Measurements from ENCODE around the gene GAGE10.
"Not testable (repeated sequence)": the region's sequence is repeated elsewhere in the genome, so short reads cannot be mapped to it uniquely, and the experiment has no call there.

Gene GAGE10

GRCh38 chrX:49330421-49330820 is 27.0 kb downstream of the GAGE10 start:
- not testable (repeated sequence) for DNase-seq

GRCh38 chrX:49331282-49331681 is 27.8 kb downstream of the GAGE10 start, which contains the start of gene GAGE13:
GAGE13 (plus strand) TSS chrX:49331582; CDS start chrX:49332738, 1,156 bp downstream.
- not testable (repeated sequence) for DNase-seq

GRCh38 chrX:49331841-49332240 is 28.4 kb downstream of the GAGE10 start:
- not testable (repeated sequence) for DNase-seq

- DNase-seq = not testable (repeated sequence)
Measured at GRCh38 chrX:49341449-49341848, 38.0 kb downstream of the GAGE10 start.

GRCh38 chrX:49344496-49345175 is 41.2 kb downstream of the GAGE10 start:
- not testable (repeated sequence) for DNase-seq

- DNase-seq = not testable (repeated sequence)
Measured at GRCh38 chrX:49345402-49345801, 42.0 kb downstream of the GAGE10 start.

- DNase-seq = not testable (repeated sequence)
Measured at GRCh38 chrX:49346150-49346549, 42.7 kb downstream of the GAGE10 start.
